Neutrophil (primary cell): ENCODE measurements around the gene SOX4.

Experiments
- H3K27ac ChIP-seq: fragments of 200-600 bp; sonication (generic); 2 replicates; pipeline ENCODE4 v1.5.1; 2016; ENCODE audit warnings: mild to moderate bottlenecking, moderate library complexity
- H3K27me3 ChIP-seq: fragments of 200-600 bp; sonication (generic); 2 replicates; pipeline ENCODE4 v1.6.0; 2016; ENCODE audit warnings: mild to moderate bottlenecking
- H3K36me3 ChIP-seq: fragments of 200-600 bp; sonication (generic); 2 replicates; pipeline ENCODE4 v1.5.1; 2017
- H3K4me1 ChIP-seq, 2 experiments: fragments of 200-600 bp in 1 of 2; sonication (generic) in 1 of 2; 1 replicate in 1 of 2; 2 replicates in 1 of 2; pipeline versions ENCODE4 v1.5.1 to v1.6.1; 2013 to 2016; ENCODE audit warnings: low read depth in 1 of 2, low read length in 1 of 2, mild to moderate bottlenecking in 1 of 2, moderate library complexity in 1 of 2; ENCODE audit not compliant: control insufficient read depth in 1 of 2, insufficient read depth in 1 of 2
- H3K4me3 ChIP-seq, 2 experiments: fragments of 200-600 bp in 1 of 2; sonication (generic) in 1 of 2; 1 replicate in 1 of 2; 2 replicates in 1 of 2; pipeline ENCODE4 v1.5.1; 2013 to 2016; ENCODE audit warnings: low read depth in 1 of 2, low read length in 1 of 2, mild to moderate bottlenecking in 1 of 2, moderate library complexity in 1 of 2
- H3K9me3 ChIP-seq: fragments of 200-600 bp; sonication (generic); 2 replicates; pipeline ENCODE4 v1.5.1; 2016
- CTCF ChIP-seq: fragments of 200-600 bp; sonication (generic); IDR thresholded peaks from 2 replicates; pipeline ENCODE4 v1.5.1; 2016; ENCODE audit warnings: antibody characterized with exemption

Gene SOX4

DNA sequence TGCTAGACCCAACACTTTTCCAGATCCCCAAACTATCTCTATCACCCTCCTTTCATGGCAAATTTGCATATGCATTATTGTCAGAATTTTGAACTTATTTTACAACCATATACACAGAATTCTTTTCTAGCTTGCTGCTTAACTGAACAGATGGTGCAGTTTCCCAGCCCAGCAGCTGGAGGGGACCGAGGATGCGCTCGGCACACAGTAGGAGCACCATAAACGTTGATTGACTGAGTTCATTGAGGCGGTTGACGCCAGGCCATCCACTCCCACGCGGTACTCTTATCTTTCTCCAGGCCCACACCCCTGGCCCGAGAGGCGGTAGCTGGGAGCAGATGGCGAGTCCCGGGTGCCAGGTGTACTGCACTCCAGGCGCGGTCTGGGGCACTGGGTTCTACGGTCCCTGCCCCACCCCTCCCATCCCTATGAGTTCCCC, 6.8 kb upstream of the SOX4 start:
- Histone ChIP-seq H3K4me1 (peaks cover 21 to 26% of the 10 kb centered on the region in 2 experiments), H3K9me3 (no peaks in the 10 kb centered on the region), H3K4me3 (peak overlapping the region; percentile 68 to 80), H3K36me3 (no peaks in the 10 kb centered on the region), H3K27ac (no peak overlapping the region), H3K27me3 (peaks cover 55% of the 10 kb centered on the region)
- TF ChIP-seq CTCF = no peak

GRCh38 chr6:21587179-21587960, 6.2 kb upstream of the SOX4 start:
- Histone ChIP-seq H3K36me3 (no peaks in the 10 kb centered on the region), H3K27me3 (peaks cover 61% of the 10 kb centered on the region), H3K4me1 (peaks cover 21 to 26% of the 10 kb centered on the region in 2 experiments), H3K27ac (no peak overlapping the region), H3K4me3 (peak overlapping the region; percentile 68 to 80), H3K9me3 (no peaks in the 10 kb centered on the region)
- no peak for TF ChIP-seq CTCF

DNA sequence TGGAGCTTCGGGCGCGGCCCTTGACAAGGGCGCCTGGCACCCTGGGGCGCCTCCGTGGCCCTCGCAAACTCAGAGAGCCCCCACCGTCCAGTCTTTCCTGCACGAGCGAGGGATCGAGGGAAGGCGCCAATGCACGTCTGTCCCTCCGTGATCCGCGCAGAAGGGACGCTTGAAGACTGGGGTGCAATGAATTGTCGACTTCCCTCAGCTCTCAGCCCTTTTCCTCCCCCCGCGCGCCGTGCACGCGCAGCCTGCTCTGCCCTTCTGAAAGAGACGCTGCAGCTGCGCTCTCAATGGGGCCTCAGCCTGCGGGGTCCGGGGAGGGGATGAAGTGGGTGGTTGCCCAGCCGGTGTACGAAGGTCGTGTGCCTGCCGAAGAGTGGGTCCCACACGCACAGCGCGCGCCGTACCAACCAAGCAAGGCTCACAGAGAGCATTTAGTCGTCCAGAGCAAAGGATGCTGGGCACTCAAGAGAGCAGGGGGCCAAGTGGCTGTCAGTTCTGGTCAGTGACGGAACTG, 5.5 kb upstream of the SOX4 start:
- Histone ChIP-seq H3K27ac (no peak overlapping the region), H3K9me3 (no peaks in the 10 kb centered on the region), H3K4me3 (peak overlapping the region; percentile 68 to 80), H3K4me1 (peaks cover 25 to 26% of the 10 kb centered on the region in 2 experiments), H3K36me3 (no peaks in the 10 kb centered on the region), H3K27me3 (peaks cover 67% of the 10 kb centered on the region)
- TF ChIP-seq CTCF = no peak

- peaks cover 74% of the 10 kb centered on the region for H3K27me3 ChIP-seq
- H3K4me1 ChIP-seq = peaks cover 31 to 33% of the 10 kb centered on the region in 2 experiments
- H3K9me3 ChIP-seq = no peaks in the 10 kb centered on the region
- no peak overlapping the region for H3K27ac ChIP-seq
- H3K4me3 ChIP-seq = peak overlapping the region; percentile 68 to 80
- no peaks in the 10 kb centered on the region for H3K36me3 ChIP-seq
- TF ChIP-seq CTCF = no peak
Measured at GRCh38 chr6:21588481-21589351, 4.8 kb upstream of the SOX4 start.

DNA sequence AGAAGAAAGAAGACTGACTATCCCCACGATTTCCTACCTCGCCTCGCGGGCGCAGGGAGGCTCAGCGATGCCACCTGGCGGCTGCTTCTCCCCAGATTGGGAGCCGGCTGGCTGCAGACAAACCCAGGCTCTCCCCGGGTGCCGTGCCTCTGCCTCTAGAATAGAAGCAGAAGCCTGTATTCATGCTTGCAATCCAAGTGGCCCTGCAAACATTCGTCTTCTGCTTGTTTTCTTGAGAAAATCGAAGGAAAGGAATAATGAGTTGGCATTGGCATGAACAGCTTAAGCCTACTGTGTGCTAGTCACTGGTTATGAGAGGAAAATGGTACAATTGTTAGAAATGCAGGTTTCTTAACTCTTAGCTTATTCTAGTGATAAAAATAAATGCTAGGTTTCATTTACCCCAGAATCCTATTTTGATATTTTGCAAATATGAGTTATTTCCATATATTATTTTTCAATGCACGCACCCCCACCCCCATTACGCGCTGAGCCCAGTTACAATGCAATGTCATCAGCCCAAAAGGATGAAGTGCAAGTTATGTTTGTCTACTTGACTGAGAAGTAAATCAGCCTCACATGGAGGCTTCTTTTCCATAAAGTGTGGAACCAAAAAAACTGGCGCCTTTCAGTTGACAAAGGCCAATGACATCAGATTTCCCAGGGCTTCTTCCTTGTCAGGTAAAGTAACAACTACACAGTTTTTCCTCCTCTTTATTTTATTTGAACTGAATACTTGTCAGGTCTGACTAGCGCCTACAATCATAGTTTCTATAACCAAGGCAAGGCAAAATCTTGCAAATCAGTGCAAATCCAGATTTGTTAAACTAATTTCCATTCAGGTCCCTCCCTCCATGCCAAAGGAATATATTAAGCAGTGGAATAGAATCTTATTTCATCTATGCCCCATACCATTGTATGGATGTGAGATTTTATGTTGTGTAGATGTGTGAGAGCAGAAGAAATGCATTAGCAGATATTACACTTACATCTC, 3.9 kb upstream of the SOX4 start:
- no peak overlapping the region for H3K27ac ChIP-seq
- peaks cover 83% of the 10 kb centered on the region for H3K27me3 ChIP-seq
- TF ChIP-seq CTCF = peak; percentile 64
- peaks cover 31 to 40% of the 10 kb centered on the region in 2 experiments for H3K4me1 ChIP-seq
- H3K4me3 ChIP-seq = peak overlapping the region; percentile 68 to 80
- no peaks in the 10 kb centered on the region for H3K9me3 ChIP-seq
- H3K36me3 ChIP-seq = no peaks in the 10 kb centered on the region
